ENCODE data around the gene RBMS3.

DNA sequence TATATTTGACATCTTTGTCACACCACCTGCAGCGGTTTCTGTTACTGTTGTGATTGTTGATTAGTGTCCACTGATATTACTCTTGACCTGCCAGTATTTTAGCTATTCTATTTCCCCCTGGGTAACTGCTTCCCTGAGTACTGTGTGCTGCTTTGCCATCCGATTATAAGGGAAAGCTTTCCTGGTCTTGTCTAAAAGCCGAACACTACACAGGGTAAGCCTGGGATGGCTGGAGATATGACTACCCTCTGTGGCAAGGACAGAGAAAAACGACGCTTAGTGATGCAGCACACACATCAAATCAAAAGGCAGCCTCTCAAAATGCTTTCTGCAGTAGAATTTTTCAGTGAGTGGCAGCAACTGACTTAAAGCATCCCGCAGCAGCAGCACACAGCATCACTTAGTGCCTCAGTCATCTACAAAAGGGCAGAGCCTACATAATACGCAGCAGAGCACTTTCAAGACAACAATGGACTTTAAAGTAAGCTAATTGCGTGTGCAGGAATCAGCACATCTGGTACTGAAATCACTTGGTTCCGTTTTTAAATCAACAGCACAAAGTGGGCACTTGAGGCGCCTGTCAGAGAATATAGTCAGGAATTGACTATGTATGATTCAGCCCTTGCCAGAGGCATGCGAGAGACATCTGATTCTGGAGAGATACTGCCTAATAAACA, 669.2 kb downstream of the RBMS3 start:
- TF ChIP-seq, protein P1, sequence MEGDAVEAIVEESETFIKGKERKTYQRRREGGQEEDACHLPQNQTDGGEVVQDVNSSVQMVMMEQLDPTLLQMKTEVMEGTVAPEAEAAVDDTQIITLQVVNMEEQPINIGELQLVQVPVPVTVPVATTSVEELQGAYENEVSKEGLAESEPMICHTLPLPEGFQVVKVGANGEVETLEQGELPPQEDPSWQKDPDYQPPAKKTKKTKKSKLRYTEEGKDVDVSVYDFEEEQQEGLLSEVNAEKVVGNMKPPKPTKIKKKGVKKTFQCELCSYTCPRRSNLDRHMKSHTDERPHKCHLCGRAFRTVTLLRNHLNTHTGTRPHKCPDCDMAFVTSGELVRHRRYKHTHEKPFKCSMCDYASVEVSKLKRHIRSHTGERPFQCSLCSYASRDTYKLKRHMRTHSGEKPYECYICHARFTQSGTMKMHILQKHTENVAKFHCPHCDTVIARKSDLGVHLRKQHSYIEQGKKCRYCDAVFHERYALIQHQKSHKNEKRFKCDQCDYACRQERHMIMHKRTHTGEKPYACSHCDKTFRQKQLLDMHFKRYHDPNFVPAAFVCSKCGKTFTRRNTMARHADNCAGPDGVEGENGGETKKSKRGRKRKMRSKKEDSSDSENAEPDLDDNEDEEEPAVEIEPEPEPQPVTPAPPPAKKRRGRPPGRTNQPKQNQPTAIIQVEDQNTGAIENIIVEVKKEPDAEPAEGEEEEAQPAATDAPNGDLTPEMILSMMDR (IDR thresholded peaks at IDR 0.05), result no peak
- TF ChIP-seq POLR2A (IDR thresholded peaks at IDR 0.05) (no peak), POLR2AphosphoS5 (IDR thresholded peaks at IDR 0.05) (no peak)
